GM13976 (cell line): ENCODE results near the gene ATG2B.
A peak's percentile ranks its signal among the peaks of the same experiment; 100 is the strongest.

Experiments
- DNase-seq: peaks from one replicate; pipeline ENCODE4 v3.0.0; 2012; ENCODE audit warnings: low spot score
- CTCF ChIP-seq: IDR thresholded peaks from 2 replicates; pipeline ENCODE4 v1.5.1; 2012; ENCODE audit warnings: borderline replicate concordance, mild to moderate bottlenecking; ENCODE audit not compliant: insufficient read depth; ENCODE audit errors: extremely low read depth, missing control alignments, control extremely low read depth
- in situ Hi-C: fragments of 300-500 bp; cut with MboI; formaldehyde crosslinking; loops from one replicate; pipeline ENCODE4 v1.12.0; 2022; ENCODE audit warnings: low sequenced_read_pairs, mixed read lengths, inconsistent platforms; ENCODE audit not compliant: unreplicated experiment

ATG2B gene

GRCh38 chr14:96307434-96307833 is 55.7 kb downstream of the ATG2B start:
- in situ Hi-C loops, result no loop called here
- TF ChIP-seq CTCF, result no peak
- no peak for DNase-seq

GRCh38 chr14:96304956-96305355 is 58.2 kb downstream of the ATG2B start:
- in situ Hi-C loops, result no loop called here
- DNase-seq, result no peak
- TF ChIP-seq CTCF, result no peak

GRCh38 chr14:96303981-96304380 is 59.2 kb downstream of the ATG2B start:
- in situ Hi-C loops, result no loop called here
- DNase-seq, result no peak
- no peak for TF ChIP-seq CTCF

GRCh38 chr14:96299441-96299840 is 63.7 kb downstream of the ATG2B start:
- DNase-seq, result no peak
- in situ Hi-C loops, result loop anchor here (10.0 kb wide), 1 partner anchor 115 kb away; no protein-coding TSS in a partner anchor
- TF ChIP-seq CTCF, result no peak

- no peak for DNase-seq
- in situ Hi-C loops, result loop anchor here (10.0 kb wide), 1 partner anchor 117 kb away; no protein-coding TSS in a partner anchor
- TF ChIP-seq CTCF, result no peak
Measured at GRCh38 chr14:96297997-96298515, 65.1 kb downstream of the ATG2B start.

GRCh38 chr14:96297000-96297399 is 66.1 kb downstream of the ATG2B start:
- peak; percentile 32 for DNase-seq
- peak; percentile 32 for TF ChIP-seq CTCF
- in situ Hi-C loops, result loop anchor here (10.0 kb wide), 1 partner anchor 118 kb away; no protein-coding TSS in a partner anchor
